Epithelial cell of esophagus (primary cell): Measurements from ENCODE around the gene HELZ2.
A peak's percentile ranks its signal among the peaks of the same experiment; 100 is the strongest.
"Not testable (repeated sequence)": the region's sequence is repeated elsewhere in the genome, so short reads cannot be mapped to it uniquely, and the experiment has no call there.

ENCODE experiments used
- DNase-seq: peaks from one replicate; pipeline ENCODE4 v3.0.0; 2010; ENCODE audit warnings: low read depth
- H3K4me3 ChIP-seq: 2 replicates; pipeline ENCODE4 v1.5.1; 2011; ENCODE audit warnings: mild to moderate bottlenecking, low read length, control low read depth
- CTCF ChIP-seq: IDR thresholded peaks from 2 replicates; pipeline ENCODE4 v1.5.1; 2011; ENCODE audit warnings: low read depth, mild to moderate bottlenecking, low read length, control low read depth, inconsistent platforms; ENCODE audit not compliant: insufficient read depth; ENCODE audit errors: missing control alignments

HELZ2 gene

GRCh38 chr20:63577317-63577894 lies 3.4 kb upstream of the HELZ2 start:
- no peak overlapping the region for H3K4me3 ChIP-seq
- no peak for TF ChIP-seq CTCF
- DNase-seq: no peak

- DNase-seq: no peak
- H3K4me3 ChIP-seq: no peak overlapping the region
- no peak for TF ChIP-seq CTCF
Observed at GRCh38 chr20:63576311-63576710, 2.3 kb upstream of the HELZ2 start.

- TF ChIP-seq CTCF: no peak
- H3K4me3 ChIP-seq: no peak overlapping the region
- DNase-seq: no peak
Observed at GRCh38 chr20:63574829-63575743, 1.0 kb upstream of the HELZ2 start.

GRCh38 chr20:63573647-63574131 lies 350 bp downstream of the HELZ2 start:
- no peak for TF ChIP-seq CTCF
- H3K4me3 ChIP-seq: peak overlapping the region; percentile 81
- DNase-seq: no peak

- H3K4me3 ChIP-seq: peak overlapping the region; percentile 81
- no peak for TF ChIP-seq CTCF
- DNase-seq: no peak
Observed at GRCh38 chr20:63572788-63573646, 1.0 kb downstream of the HELZ2 start.

GRCh38 chr20:63572071-63572787 lies 1.8 kb downstream of the HELZ2 start:
- no peak for TF ChIP-seq CTCF
- DNase-seq: no peak
- no peak overlapping the region for H3K4me3 ChIP-seq

GRCh38 chr20:63571087-63571478 lies 3.0 kb downstream of the HELZ2 start:
- H3K4me3 ChIP-seq, DNase-seq: not testable (repeated sequence)
